Right atrium auricular region (tissue), 2 donors: ENCODE data around the gene LRRIQ3. TPM values are rescaled to one million over a fixed set of nuclear protein-coding genes. Genes with fewer than 3 reads are reported as not detected.

Experiments
- DNase-seq: peaks from one replicate; pipeline ENCODE4 v3.0.0-alpha.2; 2019; ENCODE audit warnings: low spot score
- H3K27ac ChIP-seq, 2 donors: fragments of 200-600 bp; sonication (generic); 1 replicate in 1 of 2; 2 replicates in 1 of 2; pipeline ENCODE4 v1.5.1; 2016 to 2019
- H3K27me3 ChIP-seq, 2 donors: fragments of 200-600 bp; sonication (generic); one replicate each; pipeline versions ENCODE4 v1.5.1 to v1.6.0; 2017 to 2019
- H3K36me3 ChIP-seq: fragments of 200-600 bp; sonication (generic); one replicate; pipeline ENCODE4 v1.5.1; 2016
- H3K4me1 ChIP-seq, 2 donors: fragments of 200-600 bp; sonication (generic); one replicate each; pipeline versions ENCODE4 v1.5.1 to v1.6.0; 2017 to 2019
- H3K4me3 ChIP-seq, 2 donors: fragments of 200-600 bp; sonication (generic); 1 replicate in 1 of 2; 2 replicates in 1 of 2; pipeline ENCODE4 v1.5.1; 2017 to 2019; ENCODE audit warnings: mild to moderate bottlenecking in 1 of 2, moderate library complexity in 1 of 2
- H3K9me3 ChIP-seq, 2 donors: fragments of 200-600 bp; sonication (generic); one replicate each; pipeline ENCODE4 v1.5.1; 2019
- total RNA-seq, 2 donors: library from RNA; depleted of rRNA; stranded (reverse); fragments of >200 nt; gene quantifications; one replicate each; pipeline ENCODE4 v1.1.0, GENCODE V29; 2016
- TF ChIP-seq, protein P1 (sequence below), 2 donors: fragments of 200-600 bp; sonication (generic); IDR thresholded peaks; one replicate each; pipeline ENCODE4 v1.5.1; 2019; ENCODE audit warnings: antibody characterized with exemption in 2 of 2

The LRRIQ3 gene
- total RNA-seq, 2 donors from 2014 or later: 0.16 TPM; not detected in 1

- TF ChIP-seq, protein P1, sequence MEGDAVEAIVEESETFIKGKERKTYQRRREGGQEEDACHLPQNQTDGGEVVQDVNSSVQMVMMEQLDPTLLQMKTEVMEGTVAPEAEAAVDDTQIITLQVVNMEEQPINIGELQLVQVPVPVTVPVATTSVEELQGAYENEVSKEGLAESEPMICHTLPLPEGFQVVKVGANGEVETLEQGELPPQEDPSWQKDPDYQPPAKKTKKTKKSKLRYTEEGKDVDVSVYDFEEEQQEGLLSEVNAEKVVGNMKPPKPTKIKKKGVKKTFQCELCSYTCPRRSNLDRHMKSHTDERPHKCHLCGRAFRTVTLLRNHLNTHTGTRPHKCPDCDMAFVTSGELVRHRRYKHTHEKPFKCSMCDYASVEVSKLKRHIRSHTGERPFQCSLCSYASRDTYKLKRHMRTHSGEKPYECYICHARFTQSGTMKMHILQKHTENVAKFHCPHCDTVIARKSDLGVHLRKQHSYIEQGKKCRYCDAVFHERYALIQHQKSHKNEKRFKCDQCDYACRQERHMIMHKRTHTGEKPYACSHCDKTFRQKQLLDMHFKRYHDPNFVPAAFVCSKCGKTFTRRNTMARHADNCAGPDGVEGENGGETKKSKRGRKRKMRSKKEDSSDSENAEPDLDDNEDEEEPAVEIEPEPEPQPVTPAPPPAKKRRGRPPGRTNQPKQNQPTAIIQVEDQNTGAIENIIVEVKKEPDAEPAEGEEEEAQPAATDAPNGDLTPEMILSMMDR (IDR thresholded peaks at IDR 0.05): no peak
- Histone ChIP-seq H3K4me3 (no peak overlapping the region), H3K27me3 (no peaks in the 10 kb centered on the region), H3K36me3 (no peaks in the 10 kb centered on the region), H3K27ac (no peak overlapping the region), H3K4me1 (no peaks in the 10 kb centered on the region), H3K9me3 (no peaks in the 10 kb centered on the region)
- DNase-seq: no peak
Observed at GRCh38 chr1:74107394-74107793, 90.6 kb downstream of the LRRIQ3 start.

GRCh38 chr1:74091371-74091770, 106.6 kb downstream of the LRRIQ3 start:
- Histone ChIP-seq H3K9me3 (peaks cover 0 to 41% of the 10 kb centered on the region in 2 donors), H3K27me3 (no peaks in the 10 kb centered on the region), H3K4me1 (no peaks in the 10 kb centered on the region), H3K36me3 (no peaks in the 10 kb centered on the region), H3K4me3 (no peak overlapping the region), H3K27ac (no peak overlapping the region)
- TF ChIP-seq, protein P1 (IDR thresholded peaks at IDR 0.05): no peak
- no peak for DNase-seq

DNA sequence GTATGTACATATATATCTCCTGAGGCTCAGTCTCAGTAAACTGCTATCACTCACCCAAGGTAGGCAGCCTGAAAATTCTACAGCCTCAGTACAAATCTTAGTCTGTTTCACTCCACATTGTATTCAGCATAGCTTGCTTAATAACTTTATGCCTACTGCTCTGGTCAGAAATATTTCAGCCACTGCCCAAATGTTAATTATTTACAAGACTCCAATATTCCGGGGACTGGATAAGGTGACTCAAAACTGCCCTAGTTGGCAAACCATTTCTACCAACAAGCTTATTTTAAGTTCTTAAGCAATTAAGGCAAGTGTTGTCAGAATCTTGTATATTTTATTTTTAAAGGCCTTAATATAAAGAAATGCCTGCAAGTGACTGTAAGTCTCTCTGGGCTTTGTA, 114.8 kb downstream of the LRRIQ3 start:
- Histone ChIP-seq H3K27me3 (no peaks in the 10 kb centered on the region), H3K9me3 (no peaks in the 10 kb centered on the region), H3K36me3 (no peaks in the 10 kb centered on the region), H3K4me3 (no peak overlapping the region), H3K27ac (no peak overlapping the region), H3K4me1 (no peaks in the 10 kb centered on the region)
- no peak for DNase-seq
- TF ChIP-seq, protein P1 (IDR thresholded peaks at IDR 0.05): no peak

DNA sequence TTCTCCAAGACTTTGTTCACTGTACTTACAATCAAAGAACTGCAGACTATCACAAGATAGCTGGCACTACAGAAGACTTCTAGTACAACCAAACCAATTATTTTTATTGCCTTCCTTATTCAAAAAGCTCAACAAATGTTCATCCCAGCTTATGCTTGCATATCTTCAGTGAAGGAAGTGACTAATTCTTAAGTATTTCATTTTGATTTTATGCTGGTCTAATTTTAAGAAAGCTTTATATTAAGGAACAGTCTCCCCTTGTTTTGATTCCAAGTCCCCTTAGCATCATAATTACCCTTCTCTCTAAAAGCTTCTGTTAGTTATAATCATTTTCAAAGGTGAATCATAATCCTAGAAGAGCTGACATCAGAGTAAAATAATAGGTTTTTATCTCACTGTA, 132.9 kb downstream of the LRRIQ3 start:
- Histone ChIP-seq H3K27ac (no peak overlapping the region), H3K4me3 (no peak overlapping the region), H3K9me3 (peaks cover 0 to 6% of the 10 kb centered on the region in 2 donors), H3K27me3 (no peaks in the 10 kb centered on the region), H3K4me1 (no peaks in the 10 kb centered on the region), H3K36me3 (no peaks in the 10 kb centered on the region)
- no peak for DNase-seq
- TF ChIP-seq, protein P1 (IDR thresholded peaks at IDR 0.05): no peak

DNA sequence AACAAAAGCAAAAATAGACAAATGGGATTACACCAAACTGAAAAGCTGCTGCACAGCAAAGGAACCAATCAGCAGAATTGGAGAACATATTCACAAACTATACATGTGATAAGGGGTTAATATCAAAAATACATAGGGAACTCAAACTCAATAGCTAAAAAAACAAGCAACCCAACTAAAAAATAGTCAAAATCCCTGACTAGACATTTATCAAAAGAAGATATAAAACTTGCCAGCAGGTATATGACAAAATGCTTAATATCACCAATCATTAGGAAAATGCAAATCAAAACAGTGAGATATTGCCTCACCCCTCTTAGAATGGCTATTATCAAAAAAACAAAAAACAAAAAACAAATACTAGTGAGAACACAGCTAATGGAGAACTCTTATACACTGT, 140.3 kb downstream of the LRRIQ3 start:
- Histone ChIP-seq H3K4me1 (no peaks in the 10 kb centered on the region), H3K4me3 (no peak overlapping the region), H3K9me3 (peaks cover 0 to 5% of the 10 kb centered on the region in 2 donors), H3K36me3 (no peaks in the 10 kb centered on the region), H3K27ac (no peak overlapping the region), H3K27me3 (no peaks in the 10 kb centered on the region)
- no peak for DNase-seq
- TF ChIP-seq, protein P1 (IDR thresholded peaks at IDR 0.05): no peak

GRCh38 chr1:74053407-74053806, 144.6 kb downstream of the LRRIQ3 start:
- no peaks in the 10 kb centered on the region for H3K4me1 ChIP-seq
- TF ChIP-seq, protein P1 (IDR thresholded peaks at IDR 0.05): no peak
- H3K27me3 ChIP-seq: no peaks in the 10 kb centered on the region
- no peak overlapping the region for H3K27ac ChIP-seq
- no peaks in the 10 kb centered on the region for H3K9me3 ChIP-seq
- DNase-seq: no peak
- no peak overlapping the region for H3K4me3 ChIP-seq
- H3K36me3 ChIP-seq: no peaks in the 10 kb centered on the region
